OCI-LY7 (cell line): Measurements from ENCODE around the gene ZNF212.

ENCODE experiments used
- CTCF ChIP-seq: fragments of 200-600 bp; sonication (generic); conservative IDR thresholded peaks from 2 replicates; pipeline ENCODE4 v1.5.1; 2014; ENCODE audit warnings: mild to moderate bottlenecking, antibody characterized with exemption, low read length, moderate library complexity, mixed read lengths
- EZH2phosphoT487 ChIP-seq: fragments of 200-600 bp; sonication (generic); IDR thresholded peaks from 2 replicates; pipeline ENCODE4 v1.6.1; 2018; ENCODE audit warnings: low read depth, borderline replicate concordance, mild to moderate bottlenecking, mixed run types, antibody characterized with exemption, low read length, moderate library complexity, mixed read lengths

- TF ChIP-seq CTCF (no peak), EZH2phosphoT487 (no peak)
These were observed 62.8 kb downstream of the ZNF212 start for GRCh38 chr7:149302222-149302621.
